NCI-H748 (cell line): ENCODE results near the gene IARS2.
"Not testable (repeated sequence)": the region's sequence is repeated elsewhere in the genome, so short reads cannot be mapped to it uniquely, and the experiment has no call there.

Experiments
- DNase-seq: peaks from one replicate; lab custom pipeline; 2025; ENCODE audit not compliant: unreplicated experiment; lab: John Stamatoyannopoulos, UW

IARS2 gene

GRCh38 chr1:220112600-220112999, 18.7 kb downstream of the IARS2 start:
- not testable (repeated sequence) for DNase-seq

GRCh38 chr1:220113136-220113695, 19.3 kb downstream of the IARS2 start:
- peak; percentile 15 for DNase-seq

- DNase-seq = no peak
These were observed 25.1 kb downstream of the IARS2 start for GRCh38 chr1:220119043-220119512.

GRCh38 chr1:220121791-220122530, 28.0 kb downstream of the IARS2 start:
- DNase-seq = no peak

GRCh38 chr1:220123066-220123465, 29.1 kb downstream of the IARS2 start:
- no peak for DNase-seq

- DNase-seq = peak; percentile 1
These were observed 30.0 kb downstream of the IARS2 start for GRCh38 chr1:220123889-220124288.

GRCh38 chr1:220124542-220124941, 30.6 kb downstream of the IARS2 start:
- no peak for DNase-seq

GRCh38 chr1:220127076-220127475, 33.1 kb downstream of the IARS2 start:
- DNase-seq = no peak

- no peak for DNase-seq
These were observed 35.7 kb downstream of the IARS2 start for GRCh38 chr1:220129479-220130210.

GRCh38 chr1:220135755-220136154, 41.8 kb downstream of the IARS2 start:
- DNase-seq = no peak

GRCh38 chr1:220137019-220137786, 43.3 kb downstream of the IARS2 start:
- DNase-seq = peak; percentile 4

GRCh38 chr1:220139966-220140365, 46.0 kb downstream of the IARS2 start:
- DNase-seq = no peak

- DNase-seq = no peak
These were observed 50.1 kb downstream of the IARS2 start for GRCh38 chr1:220144051-220144450.

- no peak for DNase-seq
These were observed 55.8 kb downstream of the IARS2 start for GRCh38 chr1:220149742-220150141.

GRCh38 chr1:220151454-220151853, 57.5 kb downstream of the IARS2 start:
- no peak for DNase-seq

- no peak for DNase-seq
These were observed 59.2 kb downstream of the IARS2 start for GRCh38 chr1:220153147-220153546.

GRCh38 chr1:220156620-220157146, 62.8 kb downstream of the IARS2 start:
- DNase-seq = no peak

GRCh38 chr1:220157738-220158137, 63.8 kb downstream of the IARS2 start:
- no peak for DNase-seq

- not testable (repeated sequence) for DNase-seq
These were observed 64.6 kb downstream of the IARS2 start for GRCh38 chr1:220158530-220158929.

- DNase-seq = no peak
These were observed 65.1 kb downstream of the IARS2 start for GRCh38 chr1:220159041-220159440.

- no peak for DNase-seq
These were observed 66.1 kb downstream of the IARS2 start for GRCh38 chr1:220160027-220160426.
